Endodermal cell (in vitro differentiated cells): ENCODE results near the gene ESCO1. TPM values are rescaled to one million over a fixed set of nuclear protein-coding genes. Genes with fewer than 3 reads are reported as not detected.

Source experiments
- DNase-seq: peaks from one replicate; pipeline ENCODE4 v3.0.0-alpha.2; 2017
- H3K27ac ChIP-seq: 2 replicates; pipeline ENCODE4 v1.5.1; 2013; ENCODE audit warnings: mild to moderate bottlenecking, low read depth, low read length, moderate library complexity
- H3K27me3 ChIP-seq: 2 replicates; pipeline ENCODE4 v1.6.1; 2013; ENCODE audit warnings: mild to moderate bottlenecking, low read length, moderate library complexity; ENCODE audit not compliant: insufficient read depth, control insufficient read depth, poor library complexity, severe bottlenecking
- H3K36me3 ChIP-seq: 2 replicates; pipeline ENCODE4 v1.7.0; 2013; ENCODE audit warnings: mild to moderate bottlenecking, low read length, moderate library complexity; ENCODE audit not compliant: control insufficient read depth, insufficient read depth
- H3K4me1 ChIP-seq: one replicate; pipeline ENCODE4 v1.7.0; 2013; ENCODE audit warnings: low read length; ENCODE audit not compliant: control insufficient read depth, insufficient read depth
- H3K4me3 ChIP-seq: 2 replicates; pipeline ENCODE4 v1.5.1; 2013; ENCODE audit warnings: mild to moderate bottlenecking, low read length, moderate library complexity
- H3K9ac ChIP-seq: 2 replicates; pipeline ENCODE4 v1.6.1; 2013; ENCODE audit warnings: mild to moderate bottlenecking, low read length, moderate library complexity; ENCODE audit not compliant: poor library complexity, severe bottlenecking; ENCODE audit errors: extremely low read depth
- H3K9me3 ChIP-seq: 2 replicates; pipeline ENCODE4 v1.6.1; 2013; ENCODE audit warnings: mild to moderate bottlenecking, low read length, moderate library complexity; ENCODE audit not compliant: control insufficient read depth
- H3K27ac Mint-ChIP-seq: 2 replicates; pipeline ENCODE4 v1.8.0; 2020; ENCODE audit warnings: mixed read lengths
- H3K27me3 Mint-ChIP-seq: 2 replicates; pipeline ENCODE4 v1.8.0; 2021; ENCODE audit warnings: mild to moderate bottlenecking, mixed read lengths; ENCODE audit not compliant: insufficient read depth
- H3K36me3 Mint-ChIP-seq: 2 replicates; pipeline ENCODE4 v1.8.0; 2020; ENCODE audit warnings: low read depth, mixed read lengths
- H3K4me1 Mint-ChIP-seq: 2 replicates; pipeline ENCODE4 v1.8.0; 2020; ENCODE audit warnings: mixed read lengths
- H3K4me3 Mint-ChIP-seq: 2 replicates; pipeline ENCODE4 v1.8.0; 2020; ENCODE audit warnings: mild to moderate bottlenecking, moderate library complexity, mixed read lengths
- H3K9me3 Mint-ChIP-seq: 2 replicates; pipeline ENCODE4 v1.8.0; 2020; ENCODE audit warnings: mild to moderate bottlenecking, mixed read lengths
- WGBS, 2 experiments: methylation state at CpG; one replicate each; pipeline versions ENCODE4 v1.1.5 to v1.1.7; 2013; ENCODE audit warnings: missing lambda C conversion rate in 2 of 2, mixed read lengths in 1 of 2; ENCODE audit not compliant: insufficient coverage in 1 of 2, insufficient read length in 1 of 2; 5-methylcytosine and 5-hydroxymethylcytosine counted together
- total RNA-seq, 2 donors: library from RNA; stranded (reverse); fragmentation: NEBNext Ultra II Directional in 1 of 2; extraction: Animal tissue kit (Norgen Biotek cat#: 25700) in 1 of 2; gene quantifications; 2 replicates in 1 of 2; 3 replicates in 1 of 2; pipeline ENCODE4 v1.2.1, GENCODE V29; 2021
- TF ChIP-seq, protein P1 (sequence below): fragments of 200-600 bp; sonication (generic); conservative IDR thresholded peaks from 2 replicates; pipeline ENCODE4 v1.5.0; 2021; ENCODE audit warnings: antibody characterized with exemption, mild to moderate bottlenecking

The ESCO1 gene
- total RNA-seq, 2 donors from 2014 or later: 33.3 to 39.4 TPM

DNA sequence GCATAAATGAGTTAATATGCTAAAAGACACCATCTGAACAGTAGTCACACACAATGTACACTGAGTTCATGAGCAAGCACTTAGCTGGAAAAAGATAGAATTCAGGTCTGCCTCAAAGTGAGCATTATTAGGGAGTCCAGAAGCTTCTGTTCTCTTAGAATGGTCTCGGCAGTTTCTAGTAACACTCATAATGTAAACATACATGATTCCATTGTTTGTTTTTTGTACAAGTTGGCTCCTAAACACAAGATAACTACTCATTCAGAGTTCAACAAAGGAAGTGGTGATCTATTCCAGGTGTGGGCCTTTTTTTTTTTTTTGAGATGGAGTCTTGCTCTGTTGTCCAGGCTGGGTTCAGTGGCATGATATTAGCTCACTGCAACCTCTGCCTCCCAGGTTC, 66.2 kb downstream of the ESCO1 start:
- Histone ChIP-seq H3K4me1 (no peaks in the 10 kb centered on the region), H3K9me3 (no peaks in the 10 kb centered on the region)
- TF ChIP-seq, protein P1, sequence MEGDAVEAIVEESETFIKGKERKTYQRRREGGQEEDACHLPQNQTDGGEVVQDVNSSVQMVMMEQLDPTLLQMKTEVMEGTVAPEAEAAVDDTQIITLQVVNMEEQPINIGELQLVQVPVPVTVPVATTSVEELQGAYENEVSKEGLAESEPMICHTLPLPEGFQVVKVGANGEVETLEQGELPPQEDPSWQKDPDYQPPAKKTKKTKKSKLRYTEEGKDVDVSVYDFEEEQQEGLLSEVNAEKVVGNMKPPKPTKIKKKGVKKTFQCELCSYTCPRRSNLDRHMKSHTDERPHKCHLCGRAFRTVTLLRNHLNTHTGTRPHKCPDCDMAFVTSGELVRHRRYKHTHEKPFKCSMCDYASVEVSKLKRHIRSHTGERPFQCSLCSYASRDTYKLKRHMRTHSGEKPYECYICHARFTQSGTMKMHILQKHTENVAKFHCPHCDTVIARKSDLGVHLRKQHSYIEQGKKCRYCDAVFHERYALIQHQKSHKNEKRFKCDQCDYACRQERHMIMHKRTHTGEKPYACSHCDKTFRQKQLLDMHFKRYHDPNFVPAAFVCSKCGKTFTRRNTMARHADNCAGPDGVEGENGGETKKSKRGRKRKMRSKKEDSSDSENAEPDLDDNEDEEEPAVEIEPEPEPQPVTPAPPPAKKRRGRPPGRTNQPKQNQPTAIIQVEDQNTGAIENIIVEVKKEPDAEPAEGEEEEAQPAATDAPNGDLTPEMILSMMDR: no peak

DNA sequence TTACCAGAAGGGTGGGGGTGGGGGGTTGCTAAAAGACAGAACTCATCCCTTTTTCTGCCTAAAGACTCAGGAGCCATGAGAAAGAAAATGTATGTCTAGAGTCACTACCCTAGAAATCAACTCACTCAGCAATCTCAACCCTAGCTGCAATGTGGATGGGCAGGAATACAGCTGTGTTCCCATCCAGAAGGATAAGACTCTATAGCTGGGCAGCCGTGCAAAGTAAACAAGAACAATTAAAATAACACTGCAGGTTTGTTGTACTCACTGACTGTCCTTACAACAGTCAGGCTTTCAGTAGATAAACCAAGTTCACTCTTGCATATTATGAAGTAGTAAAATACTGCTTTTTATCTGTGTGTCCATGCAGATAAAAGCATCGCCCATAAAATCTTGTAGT, 74.0 kb downstream of the ESCO1 start:
- H3K27ac Mint-ChIP-seq: no peak overlapping the region
- TF ChIP-seq, protein P1: no peak
- Histone ChIP-seq H3K36me3 (peaks cover 70% of the 10 kb centered on the region), H3K27ac (no peak overlapping the region), H3K4me1 (peaks cover 6% of the 10 kb centered on the region), H3K9me3 (no peaks in the 10 kb centered on the region), H3K27me3 (no peaks in the 10 kb centered on the region), H3K4me3 (no peak overlapping the region), H3K9ac (no peak overlapping the region)
- DNase-seq: no peak
- no peaks in the 10 kb centered on the region for H3K9me3 Mint-ChIP-seq
- peaks cover 43% of the 10 kb centered on the region for H3K36me3 Mint-ChIP-seq
- no peaks in the 10 kb centered on the region for H3K27me3 Mint-ChIP-seq
- WGBS, 2 experiments: 100% methylated on average over 2 of the region's 2 CpGs; no CpG with 5 or more reads in 1 of the 2 experiments
- peaks cover 32% of the 10 kb centered on the region for H3K4me1 Mint-ChIP-seq
- no peak overlapping the region for H3K4me3 Mint-ChIP-seq

More for the DNA sequence above, 66.2 kb downstream of the ESCO1 start:
- Mint-ChIP-seq H3K36me3 (peaks cover 67% of the 10 kb centered on the region), H3K4me1 (no peaks in the 10 kb centered on the region), H3K27me3 (no peaks in the 10 kb centered on the region), H3K4me3 (no peak overlapping the region), H3K9me3 (no peaks in the 10 kb centered on the region), H3K27ac (no peak overlapping the region)
- H3K27me3 ChIP-seq: no peaks in the 10 kb centered on the region
- H3K36me3 ChIP-seq: peaks cover 91% of the 10 kb centered on the region
- DNase-seq: no peak
- no peak overlapping the region for H3K9ac ChIP-seq
- WGBS, 2 experiments: 89 to 100% methylated on average over 1 of the region's 1 CpG
- H3K27ac ChIP-seq: no peak overlapping the region
- no peak overlapping the region for H3K4me3 ChIP-seq

DNA sequence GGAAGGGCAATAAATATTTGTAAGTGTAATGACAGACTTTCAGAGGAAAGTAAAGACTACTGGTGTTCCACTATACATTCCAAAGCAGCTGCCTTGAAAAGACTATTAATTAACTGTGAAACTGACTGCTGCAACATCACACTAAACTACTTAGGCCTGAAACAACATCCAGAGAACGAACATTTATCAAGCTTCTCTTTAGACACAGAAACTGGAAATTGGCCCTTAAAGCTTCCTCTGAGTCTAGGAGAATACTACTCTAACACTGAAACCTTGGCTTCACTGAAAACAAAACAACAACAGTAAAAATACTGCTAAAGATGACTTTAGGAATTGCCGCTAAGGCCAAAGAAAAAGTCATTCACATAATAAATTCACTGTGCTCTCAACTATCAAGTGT, 74.6 kb downstream of the ESCO1 start:
- Histone ChIP-seq H3K36me3 (peaks cover 65% of the 10 kb centered on the region), H3K27ac (no peak overlapping the region), H3K9ac (no peak overlapping the region), H3K27me3 (no peaks in the 10 kb centered on the region), H3K9me3 (no peaks in the 10 kb centered on the region), H3K4me3 (no peak overlapping the region), H3K4me1 (peaks cover 6% of the 10 kb centered on the region)
- Mint-ChIP-seq H3K4me3 (no peak overlapping the region), H3K9me3 (no peaks in the 10 kb centered on the region), H3K27ac (no peak overlapping the region), H3K4me1 (peaks cover 32% of the 10 kb centered on the region), H3K27me3 (no peaks in the 10 kb centered on the region), H3K36me3 (peaks cover 42% of the 10 kb centered on the region)
- 80 to 98% methylated on average over 1 to 2 of the region's 2 CpGs for WGBS, 2 experiments
- TF ChIP-seq, protein P1: no peak
- DNase-seq: no peak
